HepG2 (cell line): ENCODE measurements around the gene TALDO1. TPM values are rescaled to one million over a fixed set of nuclear protein-coding genes. Genes with fewer than 3 reads are reported as not detected.

Experiments used
- CTCF ChIP-seq: sonication (generic); formaldehyde crosslinking; IDR thresholded peaks from 2 replicates; pipeline ENCODE4 v1.5.0; 2020; ENCODE audit warnings: mild to moderate bottlenecking, missing genetic modification reagents, moderate library complexity
- DMTF1 ChIP-seq: sonication (generic); formaldehyde crosslinking; IDR thresholded peaks from 2 replicates; pipeline ENCODE4 v1.4.0; 2020; ENCODE audit warnings: mild to moderate bottlenecking, missing genetic modification reagents
- FOXA1 ChIP-seq, 2 experiments: fragments of 450-650 bp in 1 of 2; sonication (generic) in 1 of 2; formaldehyde crosslinking in 1 of 2; IDR thresholded peaks; 2 replicates each; pipeline versions ENCODE4 v1.4.0 to v1.6.1; 2016 to 2020; ENCODE audit warnings: missing genetic modification reagents in 1 of 2
- HMGA1 ChIP-seq: sonication (generic); formaldehyde crosslinking; conservative IDR thresholded peaks from 2 replicates; pipeline ENCODE4 v1.4.0; 2020; ENCODE audit warnings: missing genetic modification reagents
- HNRNPL ChIP-seq: fragments of 200-400 bp; formaldehyde crosslinking; IDR thresholded peaks from 2 replicates; pipeline ENCODE4 v1.6.1; 2017; ENCODE audit warnings: mild to moderate bottlenecking, low read depth, low read length
- HOXA7 ChIP-seq: sonication (generic); formaldehyde crosslinking; IDR thresholded peaks from 2 replicates; pipeline ENCODE4 v1.8.1; 2022; ENCODE audit warnings: mild to moderate bottlenecking, missing genetic modification reagents, moderate library complexity
- KAT2B ChIP-seq: fragments of 150-350 bp; IDR thresholded peaks from 2 replicates; pipeline ENCODE4 v1.6.1; 2014; ENCODE audit warnings: low read depth, low read length, borderline replicate concordance
- MED8 ChIP-seq: sonication (generic); formaldehyde crosslinking; IDR thresholded peaks from 2 replicates; pipeline ENCODE4 v1.8.1; 2023; ENCODE audit warnings: mild to moderate bottlenecking, missing genetic modification reagents; ENCODE audit not compliant: insufficient replicate concordance
- MYC ChIP-seq: sonication (generic); formaldehyde crosslinking; IDR thresholded peaks from 2 replicates; pipeline ENCODE4 v1.9.0; 2021; ENCODE audit warnings: missing genetic modification reagents, borderline replicate concordance
- RBFOX2 ChIP-seq: fragments of 200-400 bp; formaldehyde crosslinking; IDR thresholded peaks from 2 replicates; pipeline ENCODE4 v1.6.1; 2017; ENCODE audit warnings: low read depth, mild to moderate bottlenecking, low read length
- SCMH1 ChIP-seq: sonication (generic); formaldehyde crosslinking; IDR thresholded peaks from 2 replicates; pipeline ENCODE4 v1.9.0; 2021; ENCODE audit warnings: missing genetic modification reagents, mild to moderate bottlenecking, borderline replicate concordance
- SETDB1 ChIP-seq: sonication (generic); formaldehyde crosslinking; IDR thresholded peaks from 2 replicates; pipeline ENCODE4 v1.5.1; 2020; ENCODE audit warnings: missing genetic modification reagents, mild to moderate bottlenecking, borderline replicate concordance
- SOX5 ChIP-seq: IDR thresholded peaks from 2 replicates; pipeline ENCODE4 v1.6.1; 2016; ENCODE audit warnings: borderline replicate concordance
- TOE1 ChIP-seq: sonication (generic); formaldehyde crosslinking; IDR thresholded peaks from 2 replicates; pipeline ENCODE4 v1.4.0; 2020; ENCODE audit warnings: mild to moderate bottlenecking, missing genetic modification reagents
- TRAFD1 ChIP-seq: sonication (generic); formaldehyde crosslinking; IDR thresholded peaks from 2 replicates; pipeline ENCODE4 v1.5.1; 2020; ENCODE audit warnings: missing genetic modification reagents, mild to moderate bottlenecking, borderline replicate concordance
- ZNF160 ChIP-seq: sonication (generic); formaldehyde crosslinking; IDR thresholded peaks from 2 replicates; pipeline ENCODE4 v1.8.0; 2022; ENCODE audit warnings: mild to moderate bottlenecking, inconsistent platforms, missing genetic modification reagents
- ZNF292 ChIP-seq: sonication (generic); formaldehyde crosslinking; IDR thresholded peaks from 2 replicates; pipeline ENCODE4 v1.8.1; 2022; ENCODE audit warnings: mild to moderate bottlenecking, low read depth, missing genetic modification reagents, borderline replicate concordance
- ZNF350 ChIP-seq: sonication (generic); formaldehyde crosslinking; IDR thresholded peaks from 2 replicates; pipeline ENCODE4 v1.4.0; 2020; ENCODE audit warnings: mild to moderate bottlenecking, low read depth, missing genetic modification reagents, borderline replicate concordance
- ZNF850 ChIP-seq: sonication (generic); formaldehyde crosslinking; conservative IDR thresholded peaks from 2 replicates; pipeline ENCODE4 v1.9.0; 2021; ENCODE audit warnings: mild to moderate bottlenecking, missing genetic modification reagents
- polyA plus RNA-seq, 8 experiments: library from polyadenylated mRNA; depleted of rRNA in 3 of 8; stranded (reverse) in 7 of 8; unstranded in 1 of 8; fragments of >200 nt; fragmentation: Illumina TruSeq in 4 of 8; extraction: Trizol in 4 of 8; gene quantifications; 2 replicates each; pipeline versions ENCODE4 v1.2.1 to v1.2.3, GENCODE V29; 2011 to 2016; ENCODE audit warnings: low read depth in 4 of 8, missing spikeins in 1 of 8, mixed read lengths in 1 of 8; ENCODE audit not compliant: insufficient read depth in 1 of 8
- total RNA-seq, 5 experiments: library from RNA; depleted of rRNA; stranded (reverse); fragments of >200 nt; fragmentation: Illumina TruSeq; extraction: Trizol; gene quantifications; 2 replicates each; pipeline ENCODE4 v1.2.3, GENCODE V29; 2016; ENCODE audit warnings: low read depth in 1 of 5
- TF ChIP-seq, protein P1 (sequence below): sonication (generic); formaldehyde crosslinking; IDR thresholded peaks from 2 replicates; pipeline ENCODE4 v1.8.0; 2022; ENCODE audit warnings: mild to moderate bottlenecking, missing genetic modification reagents, borderline replicate concordance

Gene TALDO1
- total and polyA plus RNA-seq, 2 of the 13 experiments (the other 11 are each of a cell fraction or from before 2014, with no cell fraction given) = 107 to 240 TPM

- TF ChIP-seq TRAFD1 (CRISPR knock-in tag) (no peak), RBFOX2 (peak; percentile 53), SOX5 (CRISPR knock-in tag) (no peak), ZNF160 (CRISPR knock-in tag) (no peak), SCMH1 (CRISPR knock-in tag) (no peak), DMTF1 (CRISPR knock-in tag) (no peak), TOE1 (CRISPR knock-in tag) (no peak), ZNF850 (no peak), FOXA1 (IDR thresholded peaks at IDR 0.05) (no peak), FOXA1 (CRISPR knock-in tag; IDR thresholded peaks at IDR 0.05) (peak; percentile 36; the same call in 1 of the 2 replicates), HNRNPL (0 out of 2 replicates have a peak, but pooled peaks have one; percentile 62), HOXA7 (CRISPR knock-in tag) (no peak), ZNF350 (CRISPR knock-in tag) (no peak), CTCF (CRISPR knock-in tag) (peak; percentile 41), HMGA1 (no peak), KAT2B (no peak), SETDB1 (CRISPR knock-in tag) (no peak), ZNF292 (CRISPR knock-in tag) (no peak), MED8 (CRISPR knock-in tag) (peak; percentile 19), MYC (0 out of 2 replicates have a peak, but pooled peaks have one; percentile 21)
- TF ChIP-seq, protein P1, sequence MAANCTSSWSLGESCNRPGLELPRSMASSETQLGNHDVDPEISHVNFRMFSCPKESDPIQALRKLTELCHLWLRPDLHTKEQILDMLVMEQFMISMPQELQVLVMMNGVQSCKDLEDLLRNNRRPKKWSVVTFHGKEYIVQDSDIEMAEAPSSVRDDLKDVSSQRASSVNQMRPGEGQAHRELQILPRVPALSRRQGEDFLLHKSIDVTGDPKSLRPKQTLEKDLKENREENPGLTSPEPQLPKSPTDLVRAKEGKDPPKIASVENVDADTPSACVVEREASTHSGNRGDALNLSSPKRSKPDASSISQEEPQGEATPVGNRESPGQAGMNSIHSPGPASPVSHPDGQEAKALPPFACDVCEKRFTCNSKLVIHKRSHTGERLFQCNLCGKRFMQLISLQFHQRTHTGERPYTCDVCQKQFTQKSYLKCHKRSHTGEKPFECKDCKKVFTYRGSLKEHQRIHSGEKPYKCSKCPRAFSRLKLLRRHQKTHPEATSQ (CRISPR knock-in tag) = no peak
Measured at GRCh38 chr11:778976-779954, 32.0 kb downstream of the TALDO1 start (continued).
